ENCODE results near the gene CEP290.
"Not testable (repeated sequence)": the region's sequence is repeated elsewhere in the genome, so short reads cannot be mapped to it uniquely, and the experiment has no call there.

CEP290 gene

DNA sequence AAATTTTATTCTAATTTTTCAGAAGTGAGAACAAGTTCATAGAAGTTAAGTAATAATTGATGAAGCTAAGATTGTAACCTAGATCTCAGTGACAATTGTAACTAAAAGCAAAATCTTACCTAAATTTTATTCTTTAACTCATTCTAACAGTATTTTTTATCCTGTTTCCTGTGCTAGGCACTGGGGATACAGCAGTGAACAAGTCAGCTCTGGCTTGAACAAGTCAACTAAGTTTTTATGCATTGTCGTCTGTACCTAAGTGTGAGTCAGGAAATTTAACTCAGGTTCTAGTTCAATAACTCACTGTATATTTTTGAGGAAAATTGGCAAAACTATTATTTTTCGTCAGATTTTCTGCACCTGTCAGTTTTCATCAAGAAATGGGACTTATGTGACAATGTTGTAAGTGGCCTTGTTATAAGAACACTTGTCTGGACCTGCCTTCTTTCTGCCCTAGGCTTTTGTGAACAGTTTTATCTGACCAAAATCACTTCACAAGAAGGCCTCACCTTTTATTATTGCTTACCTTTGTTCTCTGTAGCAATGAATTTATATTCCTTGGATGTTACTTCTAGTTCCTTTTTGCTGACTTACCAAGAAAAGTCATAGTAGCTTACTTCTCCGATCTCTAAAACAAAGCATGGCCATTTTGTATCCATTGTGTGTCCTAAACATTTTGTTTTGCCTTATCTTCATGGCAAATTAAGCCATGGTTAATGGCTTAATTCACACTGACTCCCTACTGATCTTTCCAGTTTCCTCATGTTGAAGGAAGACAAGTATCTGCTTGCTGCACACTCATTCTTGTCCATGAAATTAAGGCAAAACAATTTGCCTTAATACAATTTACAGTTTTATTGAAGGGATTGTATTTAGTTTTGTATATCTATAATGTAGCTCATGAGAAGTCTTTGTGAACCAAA is 2.9 kb upstream of the CEP290 start:
- no peak for DNase-seq

DNA sequence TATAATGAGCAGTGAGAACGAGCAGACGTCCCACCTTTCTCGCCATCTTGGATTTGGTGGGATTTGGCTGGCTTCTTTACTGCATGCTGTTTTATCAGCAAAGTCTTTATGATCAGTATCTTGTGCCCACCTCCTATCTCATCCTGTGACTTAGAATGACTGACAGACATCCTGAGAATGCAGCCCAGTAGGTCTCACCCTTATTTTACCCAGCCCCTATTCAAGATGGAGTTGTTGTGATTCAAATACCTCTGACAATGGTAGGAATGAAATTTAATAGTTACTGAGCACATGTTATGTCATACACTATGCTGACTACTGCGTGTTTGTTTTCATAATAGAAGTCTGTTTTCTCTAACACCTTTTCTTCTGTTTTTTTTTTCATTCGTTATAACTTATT is 2.1 kb upstream of the CEP290 start:
- no peak for DNase-seq

DNA sequence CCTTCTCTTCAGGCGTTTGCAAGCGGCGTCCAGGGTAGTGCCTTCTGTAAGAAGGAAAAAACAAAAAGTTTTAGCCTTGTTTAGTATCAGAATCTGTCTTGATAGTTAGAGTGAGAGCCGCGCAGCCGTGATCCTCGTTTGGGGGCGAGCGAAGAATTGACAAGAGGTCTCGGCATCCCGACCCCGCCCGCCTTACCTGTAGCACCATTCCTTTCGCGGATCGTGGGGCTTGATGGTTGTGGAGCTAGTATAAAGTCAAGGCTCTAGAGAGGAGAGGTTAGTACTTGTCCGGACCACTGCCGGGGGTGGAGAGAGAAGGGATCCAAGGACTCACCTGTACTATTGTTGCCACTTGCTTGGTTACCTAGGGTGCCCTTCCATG is 713 bp upstream of the CEP290 start:
- DNase-seq: no peak

DNA sequence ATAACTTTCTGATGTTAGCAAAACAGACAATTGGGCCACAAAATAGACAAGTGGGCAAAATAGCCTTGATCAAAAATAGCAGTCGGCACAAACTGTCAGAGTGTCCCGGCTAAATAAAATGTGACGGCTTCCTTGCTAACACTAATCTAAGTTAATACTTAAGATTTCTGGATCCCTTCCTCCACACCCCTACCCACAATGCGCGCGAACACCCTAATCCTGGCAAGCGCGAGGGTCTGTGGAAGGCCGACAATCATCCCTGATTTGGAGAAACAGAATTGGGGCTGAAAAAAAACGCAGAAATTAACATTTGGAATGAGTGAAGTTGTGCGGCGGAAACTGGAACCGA is 489 bp downstream of the CEP290 start:
- no peak for DNase-seq

DNA sequence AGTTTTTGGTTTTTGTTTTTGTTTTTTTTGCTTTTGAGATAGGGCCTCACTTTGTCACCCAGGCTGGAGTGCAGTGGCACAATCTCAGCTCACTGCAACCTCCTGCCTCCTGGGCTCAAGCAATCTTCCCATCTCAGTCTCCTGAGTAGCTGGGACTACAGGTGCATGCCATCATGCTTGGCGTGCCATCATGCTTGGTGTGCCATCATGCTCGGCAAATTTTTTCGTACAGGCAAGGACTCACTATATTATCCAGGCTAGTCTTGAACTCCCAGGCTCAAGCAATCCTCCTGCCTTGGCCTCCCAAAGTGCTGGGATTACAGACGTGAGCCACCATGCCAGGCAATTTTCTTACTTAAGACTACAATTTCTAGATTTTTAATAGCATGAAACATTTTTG is 2.2 kb downstream of the CEP290 start:
- DNase-seq: not testable (repeated sequence)

DNA sequence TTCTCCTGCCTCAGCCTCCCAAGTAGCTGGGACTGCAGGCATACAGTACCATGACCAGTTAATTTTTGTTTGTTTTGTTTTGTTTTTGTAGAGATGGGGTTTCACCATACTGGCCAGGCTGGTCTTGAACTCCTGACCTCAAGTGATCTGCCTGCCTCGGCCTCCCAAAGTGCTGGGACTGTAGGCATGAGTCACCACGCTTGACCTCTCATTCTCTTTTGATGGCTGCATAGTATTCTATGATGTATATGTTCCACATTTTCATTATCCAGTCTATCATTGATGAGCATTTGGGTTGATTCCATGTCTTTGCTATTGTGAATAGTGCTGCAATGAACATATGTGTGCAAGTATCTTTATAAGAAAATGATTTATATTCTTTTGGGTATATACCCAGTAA is 8.7 kb downstream of the CEP290 start:
- not testable (repeated sequence) for DNase-seq

DNA sequence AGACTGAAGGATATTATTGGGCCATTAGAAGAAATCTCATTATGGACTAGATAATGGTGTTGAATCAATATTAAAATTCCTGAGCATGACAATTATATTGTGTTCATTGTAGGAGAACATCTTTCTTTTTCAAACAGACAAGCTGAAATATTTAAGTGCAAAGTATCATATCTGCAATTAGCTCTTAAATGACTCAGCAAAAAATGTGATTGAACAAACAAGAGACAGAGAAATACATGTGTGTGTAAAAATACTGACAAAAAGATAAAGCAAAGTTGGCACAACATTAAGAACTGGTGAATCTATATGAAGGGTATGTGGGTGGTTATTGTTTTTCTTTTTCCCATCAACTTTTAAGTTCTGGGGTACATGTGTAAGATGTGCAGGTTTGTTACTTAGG is 9.5 kb downstream of the CEP290 start:
- DNase-seq: no peak

DNA sequence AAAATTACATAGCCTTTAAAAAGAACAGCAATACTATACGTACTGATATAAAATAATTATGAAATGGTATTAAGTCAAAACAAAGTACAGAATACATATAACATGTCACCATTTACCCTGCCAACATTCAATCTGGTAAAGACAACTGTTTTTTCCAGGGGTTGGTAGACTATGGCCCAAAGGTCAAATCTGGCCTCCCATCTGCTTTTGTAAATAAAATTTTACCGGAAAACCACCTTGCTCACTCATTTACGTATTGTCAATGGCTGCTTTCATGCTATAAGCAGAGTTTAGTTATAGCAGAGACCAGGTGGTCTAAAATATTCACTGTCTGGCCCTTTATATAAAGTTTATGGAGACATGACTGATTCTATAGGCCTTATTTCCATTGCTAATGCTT is 14.0 kb downstream of the CEP290 start:
- no peak for DNase-seq

DNA sequence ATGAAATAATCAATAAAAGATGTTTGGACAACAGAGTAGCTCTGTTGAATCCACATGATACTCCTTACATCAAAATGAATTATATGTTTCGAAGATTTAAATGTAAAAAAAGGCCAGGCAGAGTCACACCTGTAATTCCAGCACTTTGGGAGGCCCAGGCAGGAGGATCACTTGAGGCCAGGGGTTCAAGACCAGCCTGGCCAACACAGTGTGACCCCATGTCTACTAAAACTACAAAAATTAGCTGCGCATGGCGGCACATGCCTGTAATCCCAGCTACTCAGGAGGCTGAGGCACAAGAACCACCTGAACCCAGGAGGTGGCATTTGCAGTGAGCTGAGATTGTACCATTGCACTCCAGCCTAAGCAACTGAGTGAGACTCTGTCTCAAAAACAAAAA is 14.8 kb downstream of the CEP290 start:
- DNase-seq: no peak

DNA sequence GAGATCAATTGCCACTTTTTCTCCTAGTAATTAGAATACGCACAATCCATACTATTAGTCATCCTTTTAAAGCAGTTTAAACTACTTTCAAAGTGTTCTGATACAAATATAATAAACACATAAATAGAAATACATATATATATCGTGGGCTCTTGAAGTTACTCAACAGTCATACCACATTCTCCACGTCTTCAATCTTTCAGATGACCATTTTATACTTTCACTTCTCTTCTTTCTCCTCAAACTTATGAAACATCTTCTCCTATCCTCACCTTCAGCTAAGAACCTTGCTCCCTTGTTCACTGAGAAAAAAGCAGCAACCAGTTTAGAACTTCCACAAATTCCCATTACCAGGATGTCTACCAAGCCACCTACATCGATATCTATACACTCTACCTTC is 19.2 kb downstream of the CEP290 start:
- no peak for DNase-seq

DNA sequence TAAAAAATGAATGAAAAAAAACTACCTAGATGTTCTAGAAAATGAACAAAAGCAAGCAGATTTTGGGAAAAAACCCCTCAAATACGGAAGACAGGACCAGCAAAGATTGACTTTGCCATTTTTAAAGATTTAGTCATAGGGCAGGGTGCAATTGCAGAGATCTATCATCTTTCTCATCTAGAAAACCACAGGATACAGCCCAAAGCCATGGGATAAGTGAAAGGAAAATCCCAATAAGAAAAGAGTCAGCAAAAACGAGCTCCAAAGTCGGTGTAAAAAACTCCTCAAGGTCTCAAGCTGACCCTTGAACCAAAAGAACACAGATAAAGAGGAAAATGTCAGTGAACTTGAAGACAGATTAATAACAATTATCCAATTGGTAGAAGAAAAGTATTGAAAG is 28.0 kb downstream of the CEP290 start:
- DNase-seq: no peak

DNA sequence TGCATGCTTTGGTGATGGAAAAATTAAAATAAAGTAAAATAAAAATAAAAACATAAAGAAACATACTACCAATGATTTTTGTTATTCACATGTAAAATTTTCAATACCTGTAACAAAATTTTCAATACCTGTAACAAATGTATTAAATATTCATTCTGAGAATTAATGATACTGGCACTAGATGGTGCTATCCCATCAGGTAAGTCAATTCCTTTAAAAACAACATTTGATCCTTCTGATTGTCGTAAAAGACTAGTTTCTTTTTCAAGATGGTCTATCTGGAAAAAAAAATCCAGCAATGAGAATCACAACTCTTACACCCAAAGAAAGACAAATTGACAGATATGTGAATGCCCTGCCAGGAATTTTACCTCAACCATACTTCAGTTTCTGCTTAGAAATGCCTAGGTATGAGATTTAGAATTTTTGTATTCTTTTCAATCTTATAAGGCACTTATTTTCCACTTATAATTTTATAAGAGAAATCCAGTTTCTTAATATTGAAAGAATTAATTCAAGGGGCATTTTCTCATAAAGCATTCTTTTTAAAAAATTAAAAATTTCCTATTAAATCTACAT is 30.7 kb downstream of the CEP290 start:
- DNase-seq: no peak

DNA sequence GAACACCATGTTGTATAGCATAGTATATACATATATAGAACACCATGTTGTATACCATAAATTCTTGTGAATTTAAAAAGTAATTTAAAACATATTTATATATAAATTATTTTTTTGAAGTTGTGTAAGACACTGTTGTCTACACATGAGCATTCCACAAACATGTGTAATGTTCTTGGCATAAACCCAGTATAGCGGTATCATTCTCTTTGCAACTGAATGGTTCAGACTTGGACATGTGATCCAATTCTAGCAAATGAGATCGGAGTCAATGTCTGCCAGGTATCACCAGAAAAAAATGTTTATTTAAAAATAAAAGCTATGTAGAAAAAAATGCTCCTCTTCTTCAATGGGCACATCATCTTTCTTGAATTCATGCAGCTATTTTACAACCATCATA is 33.9 kb downstream of the CEP290 start:
- no peak for DNase-seq

DNA sequence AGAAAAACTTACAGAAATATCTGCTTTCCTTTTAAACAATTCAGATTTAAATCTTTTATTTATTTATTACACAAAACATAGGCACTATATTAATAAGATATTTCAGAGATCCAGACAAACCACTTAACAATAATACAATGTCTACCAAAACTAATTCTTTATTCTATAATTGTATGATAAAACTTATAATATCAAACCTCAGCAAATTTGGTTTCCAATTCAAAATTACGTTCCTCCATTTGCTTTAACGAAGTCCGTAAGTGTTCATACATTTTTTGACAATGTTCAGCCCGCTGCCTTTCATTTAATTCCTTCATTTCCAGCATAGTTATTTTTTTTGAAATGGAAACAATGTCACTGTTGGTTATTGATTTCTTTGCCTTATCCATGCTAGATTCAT is 48.3 kb downstream of the CEP290 start:
- no peak for DNase-seq

DNA sequence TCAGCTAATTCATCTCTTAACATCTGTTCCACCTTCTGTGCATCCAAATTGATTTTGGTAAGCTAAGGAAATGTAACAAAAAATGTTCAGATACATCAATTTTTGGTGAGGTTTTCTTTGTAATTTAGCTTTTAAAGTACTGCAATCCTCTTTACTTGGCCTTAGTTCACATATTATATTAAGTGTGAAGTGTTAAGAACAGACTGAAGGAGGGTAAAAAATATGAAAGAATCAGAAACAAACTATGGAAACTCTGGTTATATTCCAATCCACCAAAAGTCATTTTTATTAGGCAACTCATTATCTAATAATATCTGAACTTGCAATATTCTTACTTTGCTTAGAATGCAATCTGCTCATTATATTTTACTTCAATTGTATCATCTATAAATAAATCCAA is 49.1 kb downstream of the CEP290 start:
- DNase-seq: no peak

DNA sequence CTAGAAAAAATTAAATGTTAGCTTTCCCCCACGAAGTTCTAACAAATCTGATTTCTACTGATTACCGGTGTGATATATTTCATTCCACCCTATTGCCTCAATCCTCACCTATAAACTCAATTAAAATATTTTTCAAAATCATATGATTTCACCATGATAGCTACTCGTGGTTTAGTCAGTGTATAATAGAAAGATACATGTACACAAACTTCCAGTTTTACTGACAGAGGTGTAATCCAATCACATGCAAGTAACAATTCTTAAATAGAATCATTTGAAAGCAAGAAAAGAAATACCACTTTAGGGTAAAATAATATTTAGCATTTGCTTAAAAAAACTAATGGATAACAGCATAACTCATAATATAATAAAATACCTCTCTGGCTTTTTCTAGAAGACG is 57.7 kb downstream of the CEP290 start:
- no peak for DNase-seq

DNA sequence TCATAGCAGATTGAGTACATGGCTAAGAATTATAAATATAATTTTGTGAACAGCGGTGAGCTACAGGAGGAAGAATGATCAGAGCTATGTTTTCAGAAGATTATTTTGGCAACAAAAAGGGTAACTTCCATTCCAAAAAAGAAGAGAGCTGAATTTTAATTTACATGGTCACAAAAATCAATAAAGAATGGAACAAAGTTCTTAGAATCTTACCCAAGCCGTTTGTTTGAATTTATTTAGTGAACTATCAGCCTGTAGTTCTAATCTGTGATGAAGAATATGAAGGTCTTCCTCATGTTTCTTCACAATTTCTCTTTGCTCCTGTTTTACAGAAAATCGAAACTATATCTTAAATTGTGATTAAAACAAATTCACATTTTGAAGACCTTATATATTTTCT is 58.3 kb downstream of the CEP290 start:
- DNase-seq: no peak

DNA sequence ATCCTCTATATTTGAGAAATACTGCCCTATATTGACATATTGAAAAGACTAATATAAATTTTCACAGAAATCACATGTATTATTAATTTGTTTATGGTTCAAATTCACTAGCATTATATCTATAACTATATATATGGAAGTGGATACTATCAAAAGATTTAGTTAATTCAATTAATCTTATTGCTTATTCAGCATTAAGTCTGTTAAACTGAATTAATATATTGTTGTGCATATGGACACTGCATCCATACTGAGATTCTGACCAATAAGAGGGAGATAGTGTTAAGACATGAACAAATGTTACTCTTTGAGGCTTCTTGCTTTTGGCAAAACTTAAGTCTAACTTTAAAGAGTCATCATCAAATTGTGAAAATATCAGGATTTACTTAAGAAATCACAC is 60.6 kb downstream of the CEP290 start:
- no peak for DNase-seq

DNA sequence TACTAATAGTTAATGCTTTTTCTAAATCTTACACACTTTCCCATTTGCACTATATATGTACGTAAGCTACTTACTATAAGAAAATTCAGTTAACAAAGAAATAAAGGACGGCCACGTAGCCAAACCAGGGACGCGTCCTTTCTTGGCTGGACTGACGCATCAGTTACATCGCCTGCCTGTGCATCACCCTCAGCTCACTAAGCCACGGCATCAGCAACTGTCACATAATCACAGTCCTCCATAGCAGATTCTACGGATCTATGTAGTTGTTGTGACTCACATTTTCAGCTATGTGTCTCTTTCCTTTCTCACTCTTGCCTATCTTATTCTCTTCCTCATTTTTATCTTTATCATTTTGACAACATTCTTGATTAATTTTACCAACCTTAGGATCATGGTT is 74.6 kb downstream of the CEP290 start:
- no peak for DNase-seq

DNA sequence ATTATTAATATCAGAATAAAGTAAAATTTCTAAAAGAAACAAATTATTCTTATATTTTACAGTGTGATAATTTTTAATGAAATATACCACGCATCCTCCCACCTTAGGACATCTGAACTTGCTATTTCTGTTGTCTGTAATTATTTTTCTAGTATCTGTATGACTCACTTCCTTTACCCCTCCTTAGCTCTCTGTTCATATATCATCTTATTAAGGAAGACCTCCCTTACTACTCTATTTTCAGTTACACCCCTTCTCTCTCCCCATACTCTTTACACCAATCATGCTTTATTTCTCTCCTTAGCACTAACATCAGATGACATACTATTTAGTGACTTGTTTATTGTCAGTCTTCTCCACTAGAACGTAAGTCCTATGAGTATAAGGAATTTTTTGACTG is 78.5 kb downstream of the CEP290 start:
- no peak for DNase-seq

DNA sequence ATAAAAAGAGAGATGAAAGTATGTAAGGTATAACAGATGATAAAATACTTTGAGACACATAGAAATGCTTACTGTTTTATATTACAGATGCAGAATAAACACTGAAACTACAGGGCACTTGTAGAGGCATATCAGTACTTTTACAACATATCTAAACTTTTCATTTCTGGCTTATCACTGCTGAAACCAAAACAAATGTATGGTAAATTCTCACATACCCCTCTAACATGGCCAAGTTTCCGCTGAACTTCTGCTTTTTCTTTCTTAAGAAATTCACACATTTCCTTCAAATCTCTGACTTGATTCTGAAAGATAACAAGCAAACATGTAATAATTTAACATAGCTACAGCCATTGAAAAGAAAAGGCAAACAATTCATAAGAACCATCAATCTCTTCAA is 79.4 kb downstream of the CEP290 start:
- no peak for DNase-seq

DNA sequence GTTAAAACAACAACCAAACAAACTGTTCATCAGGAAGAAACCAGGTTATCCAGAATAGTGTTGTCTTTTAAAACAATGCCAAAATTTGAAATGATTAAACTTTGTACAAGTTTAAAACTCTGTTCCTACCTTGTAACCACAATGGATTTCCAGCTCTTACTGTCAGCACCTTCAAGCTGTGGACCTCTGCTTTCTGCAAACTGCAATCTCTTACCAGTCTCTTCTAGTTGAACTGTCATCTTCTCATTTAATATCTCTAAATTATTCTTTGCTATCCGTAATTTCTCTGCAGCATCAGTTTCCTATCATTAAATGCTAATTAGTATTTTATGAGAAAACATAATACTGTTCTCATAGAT is 83.2 kb downstream of the CEP290 start:
- DNase-seq: no peak

DNA sequence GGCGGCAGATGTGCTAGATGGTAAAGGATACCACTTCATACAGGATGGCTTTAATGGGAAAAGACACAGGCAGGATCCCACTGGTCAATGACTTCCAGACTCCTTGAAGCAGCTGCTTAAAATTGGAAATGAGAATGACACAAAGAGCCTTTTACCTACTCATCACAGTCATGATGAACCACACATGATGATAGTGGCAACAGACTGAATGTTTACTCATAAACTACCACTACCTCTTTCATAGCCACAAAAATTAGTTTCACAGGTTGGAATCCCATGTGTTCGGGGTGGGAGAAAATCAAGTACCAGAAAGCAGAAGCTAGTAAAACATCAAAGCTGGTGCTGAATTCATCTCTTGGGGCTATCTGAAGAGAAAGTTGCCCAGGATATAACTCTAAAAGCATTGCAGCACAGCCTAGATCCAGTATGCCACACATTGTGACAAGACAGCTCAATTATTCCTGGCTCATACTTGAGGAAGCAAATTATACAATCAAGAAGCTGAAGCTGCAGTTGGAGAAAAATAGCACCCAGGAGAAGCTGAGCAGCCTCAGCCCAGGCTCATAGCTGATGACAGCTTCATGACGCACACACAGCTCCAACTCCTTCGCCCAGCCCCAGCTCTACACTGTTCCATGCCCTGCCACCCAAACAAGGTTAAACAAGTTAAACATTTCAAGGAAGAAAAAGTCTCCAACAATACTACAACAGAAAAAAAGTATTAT is 83.7 kb downstream of the CEP290 start:
- DNase-seq: no peak

DNA sequence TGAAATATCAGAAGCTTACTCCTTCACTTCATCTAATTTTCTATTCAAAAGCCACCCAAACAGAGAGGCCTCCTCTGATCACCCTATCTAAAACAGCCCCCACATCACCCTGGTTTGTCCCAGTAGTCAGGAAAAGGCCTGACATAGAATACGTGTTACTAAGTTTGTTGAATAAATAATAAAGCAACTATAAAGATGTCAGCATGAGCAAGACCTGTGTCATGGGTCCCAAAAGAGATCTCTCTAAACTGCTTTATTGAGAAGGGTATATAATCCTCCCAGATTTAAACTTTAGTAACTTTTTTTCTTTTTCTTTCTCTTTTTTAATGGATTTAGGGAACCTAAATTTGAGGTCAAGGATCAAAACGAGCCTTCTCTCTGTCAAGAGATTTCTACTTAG is 85.3 kb downstream of the CEP290 start:
- no peak for DNase-seq

Measured in NCI-H187 treated with DMSO at 0.1 percent for 48 hours (cell line).